HepG2 (cell line): Measurements from ENCODE around the gene CUL9. TPM values are rescaled to one million over a fixed set of nuclear protein-coding genes. Genes with fewer than 3 reads are reported as not detected.

Experiments
- AHR ChIP-seq: IDR thresholded peaks from 2 replicates; pipeline ENCODE4 v1.6.1; 2018; ENCODE audit warnings: missing genetic modification reagents, missing compliant biosample characterization
- ARNT2 ChIP-seq: sonication (generic); formaldehyde crosslinking; IDR thresholded peaks from 2 replicates; pipeline ENCODE4 v1.8.0; 2022; ENCODE audit warnings: mild to moderate bottlenecking, low read depth, missing genetic modification reagents, moderate library complexity
- ATF1 ChIP-seq: IDR thresholded peaks from 2 replicates; pipeline ENCODE4 v1.6.1; 2016; ENCODE audit warnings: mild to moderate bottlenecking, control low read depth
- BRCA1 ChIP-seq: sonication (generic); formaldehyde crosslinking; IDR thresholded peaks from 2 replicates; pipeline ENCODE4 v1.4.0; 2020; ENCODE audit warnings: missing genetic modification reagents
- CCDC6 ChIP-seq: sonication (generic); formaldehyde crosslinking; IDR thresholded peaks from 2 replicates; pipeline ENCODE4 v1.8.1; 2022; ENCODE audit warnings: mild to moderate bottlenecking, missing genetic modification reagents, moderate library complexity
- HHEX ChIP-seq: IDR thresholded peaks from 2 replicates; pipeline ENCODE4 v1.6.1; 2016; ENCODE audit warnings: control low read depth
- MZF1 ChIP-seq: sonication (generic); formaldehyde crosslinking; IDR thresholded peaks from 2 replicates; pipeline ENCODE4 v1.8.1; 2023; ENCODE audit warnings: mild to moderate bottlenecking, missing genetic modification reagents, borderline replicate concordance
- NONO ChIP-seq, 2 experiments: fragments of 450-650 bp in 1 of 2; sonication (generic) in 1 of 2; formaldehyde crosslinking in 1 of 2; IDR thresholded peaks in 1 of 2; conservative IDR thresholded peaks in 1 of 2; 2 replicates each; pipeline versions ENCODE4 v1.6.1 to v1.8.0; 2017 to 2022; ENCODE audit warnings: mild to moderate bottlenecking in 1 of 2, missing genetic modification reagents in 1 of 2, moderate library complexity in 1 of 2
- SMYD3 ChIP-seq: sonication (generic); formaldehyde crosslinking; IDR thresholded peaks from 2 replicates; pipeline ENCODE4 v1.8.1; 2023; ENCODE audit warnings: mild to moderate bottlenecking, missing genetic modification reagents
- ZNF121 ChIP-seq: sonication (generic); formaldehyde crosslinking; IDR thresholded peaks from 2 replicates; pipeline ENCODE4 v1.5.0; 2020; ENCODE audit warnings: mild to moderate bottlenecking, missing genetic modification reagents
- ZNF136 ChIP-seq: sonication (generic); formaldehyde crosslinking; IDR thresholded peaks from 2 replicates; pipeline ENCODE4 v1.8.1; 2022; ENCODE audit warnings: low read depth, mild to moderate bottlenecking, moderate library complexity, missing genetic modification reagents
- ZNF230 ChIP-seq: sonication (generic); formaldehyde crosslinking; IDR thresholded peaks from 2 replicates; pipeline ENCODE4 v1.4.0; 2020; ENCODE audit warnings: mild to moderate bottlenecking, missing genetic modification reagents
- ZNF589 ChIP-seq: sonication (generic); formaldehyde crosslinking; conservative IDR thresholded peaks from 2 replicates; pipeline ENCODE4 v1.8.0; 2022; ENCODE audit warnings: mild to moderate bottlenecking, moderate library complexity, missing genetic modification reagents
- polyA plus RNA-seq, 8 experiments: library from polyadenylated mRNA; depleted of rRNA in 3 of 8; stranded (reverse) in 7 of 8; unstranded in 1 of 8; fragments of >200 nt; fragmentation: Illumina TruSeq in 4 of 8; extraction: Trizol in 4 of 8; gene quantifications; 2 replicates each; pipeline versions ENCODE4 v1.2.1 to v1.2.3, GENCODE V29; 2011 to 2016; ENCODE audit warnings: low read depth in 4 of 8, missing spikeins in 1 of 8, mixed read lengths in 1 of 8; ENCODE audit not compliant: insufficient read depth in 1 of 8
- total RNA-seq, 5 experiments: library from RNA; depleted of rRNA; stranded (reverse); fragments of >200 nt; fragmentation: Illumina TruSeq; extraction: Trizol; gene quantifications; 2 replicates each; pipeline ENCODE4 v1.2.3, GENCODE V29; 2016; ENCODE audit warnings: low read depth in 1 of 5
- TF ChIP-seq, protein P1 (sequence below): sonication (generic); formaldehyde crosslinking; IDR thresholded peaks from 2 replicates; pipeline ENCODE4 v1.9.0; 2022; ENCODE audit warnings: low read depth, missing genetic modification reagents
- TF ChIP-seq, protein P2 (sequence below): IDR thresholded peaks from 2 replicates; pipeline ENCODE4 v1.6.1; 2012; ENCODE audit warnings: inconsistent platforms
- TF ChIP-seq, protein P3 (sequence below): sonication (generic); formaldehyde crosslinking; IDR thresholded peaks from 2 replicates; pipeline ENCODE4 v1.4.0; 2020; ENCODE audit warnings: missing genetic modification reagents
- TF ChIP-seq, protein P4 (sequence below): sonication (generic); formaldehyde crosslinking; IDR thresholded peaks from 2 replicates; pipeline ENCODE4 v1.4.0; 2020; ENCODE audit warnings: missing genetic modification reagents, mild to moderate bottlenecking, borderline replicate concordance
- TF ChIP-seq, protein P5 (sequence below): sonication (generic); formaldehyde crosslinking; conservative IDR thresholded peaks from 2 replicates; pipeline ENCODE4 v1.8.1; 2023; ENCODE audit warnings: missing genetic modification reagents

The CUL9 gene
- total and polyA plus RNA-seq, 2 of the 13 experiments (the other 11 are each of a cell fraction or from before 2014, with no cell fraction given): 11.4 to 13.7 TPM

DNA sequence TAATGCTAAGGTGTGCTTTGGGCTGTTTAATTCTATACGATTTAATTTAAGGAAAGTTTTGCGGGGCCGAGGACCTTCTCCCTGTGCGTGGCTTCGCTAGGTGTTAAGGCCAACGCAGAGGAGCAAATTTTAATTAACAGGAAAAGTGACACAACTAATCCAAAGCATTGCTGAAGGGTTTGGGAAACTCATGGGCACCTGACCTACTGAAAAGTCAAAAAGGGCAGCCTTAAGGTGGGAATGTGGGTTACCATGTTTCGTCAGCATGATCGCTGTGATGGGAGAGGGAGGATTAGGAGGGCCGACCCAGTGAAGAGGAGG is 415 bp upstream of the CUL9 start (continued):
- TF ChIP-seq ZNF136 (CRISPR knock-in tag): 0 out of 2 replicates have a peak, but pooled peaks have one; percentile 62
- TF ChIP-seq, protein P1, sequence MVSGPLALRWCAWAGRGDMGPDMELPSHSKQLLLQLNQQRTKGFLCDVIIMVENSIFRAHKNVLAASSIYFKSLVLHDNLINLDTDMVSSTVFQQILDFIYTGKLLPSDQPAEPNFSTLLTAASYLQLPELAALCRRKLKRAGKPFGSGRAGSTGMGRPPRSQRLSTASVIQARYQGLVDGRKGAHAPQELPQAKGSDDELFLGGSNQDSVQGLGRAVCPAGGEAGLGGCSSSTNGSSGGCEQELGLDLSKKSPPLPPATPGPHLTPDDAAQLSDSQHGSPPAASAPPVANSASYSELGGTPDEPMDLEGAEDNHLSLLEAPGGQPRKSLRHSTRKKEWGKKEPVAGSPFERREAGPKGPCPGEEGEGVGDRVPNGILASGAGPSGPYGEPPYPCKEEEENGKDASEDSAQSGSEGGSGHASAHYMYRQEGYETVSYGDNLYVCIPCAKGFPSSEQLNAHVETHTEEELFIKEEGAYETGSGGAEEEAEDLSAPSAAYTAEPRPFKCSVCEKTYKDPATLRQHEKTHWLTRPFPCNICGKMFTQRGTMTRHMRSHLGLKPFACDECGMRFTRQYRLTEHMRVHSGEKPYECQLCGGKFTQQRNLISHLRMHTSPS (CRISPR knock-in tag): no peak
- no peak for TF ChIP-seq HHEX (CRISPR knock-in tag)
- TF ChIP-seq ZNF230 (CRISPR knock-in tag): no peak
- no peak for TF ChIP-seq MZF1 (CRISPR knock-in tag)
- no peak for TF ChIP-seq ATF1 (CRISPR knock-in tag)
- TF ChIP-seq, protein P2, sequence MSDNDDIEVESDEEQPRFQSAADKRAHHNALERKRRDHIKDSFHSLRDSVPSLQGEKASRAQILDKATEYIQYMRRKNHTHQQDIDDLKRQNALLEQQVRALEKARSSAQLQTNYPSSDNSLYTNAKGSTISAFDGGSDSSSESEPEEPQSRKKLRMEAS: no peak
- no peak for TF ChIP-seq CCDC6
- TF ChIP-seq NONO (IDR thresholded peaks at IDR 0.05): no peak
- TF ChIP-seq NONO (CRISPR knock-in tag; conservative IDR thresholded peaks at IDR 0.05): no peak
- TF ChIP-seq ZNF121 (CRISPR knock-in tag): no peak
- TF ChIP-seq ARNT2 (CRISPR knock-in tag): no peak
- TF ChIP-seq, protein P3, sequence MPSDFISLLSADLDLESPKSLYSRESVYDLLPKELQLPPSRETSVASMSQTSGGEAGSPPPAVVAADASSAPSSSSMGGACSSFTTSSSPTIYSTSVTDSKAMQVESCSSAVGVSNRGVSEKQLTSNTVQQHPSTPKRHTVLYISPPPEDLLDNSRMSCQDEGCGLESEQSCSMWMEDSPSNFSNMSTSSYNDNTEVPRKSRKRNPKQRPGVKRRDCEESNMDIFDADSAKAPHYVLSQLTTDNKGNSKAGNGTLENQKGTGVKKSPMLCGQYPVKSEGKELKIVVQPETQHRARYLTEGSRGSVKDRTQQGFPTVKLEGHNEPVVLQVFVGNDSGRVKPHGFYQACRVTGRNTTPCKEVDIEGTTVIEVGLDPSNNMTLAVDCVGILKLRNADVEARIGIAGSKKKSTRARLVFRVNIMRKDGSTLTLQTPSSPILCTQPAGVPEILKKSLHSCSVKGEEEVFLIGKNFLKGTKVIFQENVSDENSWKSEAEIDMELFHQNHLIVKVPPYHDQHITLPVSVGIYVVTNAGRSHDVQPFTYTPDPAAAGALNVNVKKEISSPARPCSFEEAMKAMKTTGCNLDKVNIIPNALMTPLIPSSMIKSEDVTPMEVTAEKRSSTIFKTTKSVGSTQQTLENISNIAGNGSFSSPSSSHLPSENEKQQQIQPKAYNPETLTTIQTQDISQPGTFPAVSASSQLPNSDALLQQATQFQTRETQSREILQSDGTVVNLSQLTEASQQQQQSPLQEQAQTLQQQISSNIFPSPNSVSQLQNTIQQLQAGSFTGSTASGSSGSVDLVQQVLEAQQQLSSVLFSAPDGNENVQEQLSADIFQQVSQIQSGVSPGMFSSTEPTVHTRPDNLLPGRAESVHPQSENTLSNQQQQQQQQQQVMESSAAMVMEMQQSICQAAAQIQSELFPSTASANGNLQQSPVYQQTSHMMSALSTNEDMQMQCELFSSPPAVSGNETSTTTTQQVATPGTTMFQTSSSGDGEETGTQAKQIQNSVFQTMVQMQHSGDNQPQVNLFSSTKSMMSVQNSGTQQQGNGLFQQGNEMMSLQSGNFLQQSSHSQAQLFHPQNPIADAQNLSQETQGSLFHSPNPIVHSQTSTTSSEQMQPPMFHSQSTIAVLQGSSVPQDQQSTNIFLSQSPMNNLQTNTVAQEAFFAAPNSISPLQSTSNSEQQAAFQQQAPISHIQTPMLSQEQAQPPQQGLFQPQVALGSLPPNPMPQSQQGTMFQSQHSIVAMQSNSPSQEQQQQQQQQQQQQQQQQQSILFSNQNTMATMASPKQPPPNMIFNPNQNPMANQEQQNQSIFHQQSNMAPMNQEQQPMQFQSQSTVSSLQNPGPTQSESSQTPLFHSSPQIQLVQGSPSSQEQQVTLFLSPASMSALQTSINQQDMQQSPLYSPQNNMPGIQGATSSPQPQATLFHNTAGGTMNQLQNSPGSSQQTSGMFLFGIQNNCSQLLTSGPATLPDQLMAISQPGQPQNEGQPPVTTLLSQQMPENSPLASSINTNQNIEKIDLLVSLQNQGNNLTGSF (CRISPR knock-in tag): no peak
- TF ChIP-seq, protein P4, sequence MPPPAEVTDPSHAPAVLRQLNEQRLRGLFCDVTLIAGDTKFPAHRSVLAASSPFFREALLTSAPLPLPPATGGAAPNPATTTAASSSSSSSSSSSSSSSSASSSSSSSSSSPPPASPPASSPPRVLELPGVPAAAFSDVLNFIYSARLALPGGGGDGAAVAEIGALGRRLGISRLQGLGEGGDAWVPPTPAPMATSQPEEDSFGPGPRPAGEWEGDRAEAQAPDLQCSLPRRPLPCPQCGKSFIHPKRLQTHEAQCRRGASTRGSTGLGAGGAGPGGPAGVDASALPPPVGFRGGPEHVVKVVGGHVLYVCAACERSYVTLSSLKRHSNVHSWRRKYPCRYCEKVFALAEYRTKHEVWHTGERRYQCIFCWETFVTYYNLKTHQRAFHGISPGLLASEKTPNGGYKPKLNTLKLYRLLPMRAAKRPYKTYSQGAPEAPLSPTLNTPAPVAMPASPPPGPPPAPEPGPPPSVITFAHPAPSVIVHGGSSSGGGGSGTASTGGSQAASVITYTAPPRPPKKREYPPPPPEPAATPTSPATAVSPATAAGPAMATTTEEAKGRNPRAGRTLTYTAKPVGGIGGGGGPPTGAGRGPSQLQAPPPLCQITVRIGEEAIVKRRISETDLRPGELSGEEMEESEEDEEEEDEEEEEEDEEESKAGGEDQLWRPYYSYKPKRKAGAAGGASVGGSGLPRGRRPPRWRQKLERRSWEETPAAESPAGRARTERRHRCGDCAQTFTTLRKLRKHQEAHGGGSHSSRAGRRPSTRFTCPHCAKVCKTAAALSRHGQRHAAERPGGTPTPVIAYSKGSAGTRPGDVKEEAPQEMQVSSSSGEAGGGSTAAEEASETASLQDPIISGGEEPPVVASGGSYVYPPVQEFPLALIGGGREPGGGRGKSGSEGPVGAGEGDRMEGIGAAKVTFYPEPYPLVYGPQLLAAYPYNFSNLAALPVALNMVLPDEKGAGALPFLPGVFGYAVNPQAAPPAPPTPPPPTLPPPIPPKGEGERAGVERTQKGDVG (CRISPR knock-in tag): no peak
- TF ChIP-seq, protein P5, sequence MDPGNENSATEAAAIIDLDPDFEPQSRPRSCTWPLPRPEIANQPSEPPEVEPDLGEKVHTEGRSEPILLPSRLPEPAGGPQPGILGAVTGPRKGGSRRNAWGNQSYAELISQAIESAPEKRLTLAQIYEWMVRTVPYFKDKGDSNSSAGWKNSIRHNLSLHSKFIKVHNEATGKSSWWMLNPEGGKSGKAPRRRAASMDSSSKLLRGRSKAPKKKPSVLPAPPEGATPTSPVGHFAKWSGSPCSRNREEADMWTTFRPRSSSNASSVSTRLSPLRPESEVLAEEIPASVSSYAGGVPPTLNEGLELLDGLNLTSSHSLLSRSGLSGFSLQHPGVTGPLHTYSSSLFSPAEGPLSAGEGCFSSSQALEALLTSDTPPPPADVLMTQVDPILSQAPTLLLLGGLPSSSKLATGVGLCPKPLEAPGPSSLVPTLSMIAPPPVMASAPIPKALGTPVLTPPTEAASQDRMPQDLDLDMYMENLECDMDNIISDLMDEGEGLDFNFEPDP: no peak
- TF ChIP-seq BRCA1 (CRISPR knock-in tag): 0 out of 2 replicates have a peak, but pooled peaks have one; percentile 36
- TF ChIP-seq SMYD3: peak; percentile 51; the same call in 1 of the 2 replicates
- no peak for TF ChIP-seq AHR (CRISPR knock-in tag)
- TF ChIP-seq ZNF589 (CRISPR knock-in tag): no peak
